Neural progenitor cell (in vitro differentiated cells): ENCODE results near the gene SLC17A1. TPM values are rescaled to one million over a fixed set of nuclear protein-coding genes. Genes with fewer than 3 reads are reported as not detected.

Source experiments
- DNase-seq: peaks from one replicate; pipeline ENCODE4 v3.0.0-alpha.2; 2016; ENCODE audit warnings: low spot score
- H2AFZ ChIP-seq: fragments of 200-600 bp; sonication (generic); replicated peaks from 2 replicates; pipeline ENCODE4 v1.6.1; 2016; ENCODE audit warnings: antibody characterized with exemption
- H3F3A ChIP-seq: fragments of 200-600 bp; sonication (generic); 2 replicates; pipeline ENCODE4 v1.6.1; 2016; ENCODE audit warnings: antibody characterized with exemption, low read depth
- H3K27ac ChIP-seq: fragments of 200-600 bp; sonication (generic); 2 replicates; pipeline ENCODE4 v1.5.1; 2016; ENCODE audit warnings: mild to moderate bottlenecking
- H3K27me3 ChIP-seq: fragments of 200-600 bp; sonication (generic); 2 replicates; pipeline ENCODE4 v1.6.1; 2016; ENCODE audit warnings: mild to moderate bottlenecking, moderate library complexity
- H3K36me3 ChIP-seq: fragments of 200-600 bp; sonication (generic); 2 replicates; pipeline ENCODE4 v1.5.1; 2016
- H3K4me1 ChIP-seq: fragments of 200-600 bp; sonication (generic); 2 replicates; pipeline ENCODE4 v1.6.1; 2016; ENCODE audit warnings: mixed run types
- H3K4me2 ChIP-seq: fragments of 200-600 bp; sonication (generic); 2 replicates; pipeline ENCODE4 v1.6.1; 2016
- H3K4me3 ChIP-seq: fragments of 200-600 bp; sonication (generic); 2 replicates; pipeline ENCODE4 v1.5.1; 2016
- H3K79me2 ChIP-seq: fragments of 200-600 bp; sonication (generic); 2 replicates; pipeline ENCODE4 v1.6.1; 2016; ENCODE audit warnings: low read depth
- H3K9ac ChIP-seq: fragments of 200-600 bp; sonication (generic); 2 replicates; pipeline ENCODE4 v1.6.1; 2016
- H3K9me3 ChIP-seq: fragments of 200-600 bp; sonication (generic); 2 replicates; pipeline ENCODE4 v1.5.1; 2016; ENCODE audit warnings: low read depth
- H4K20me1 ChIP-seq: fragments of 200-600 bp; sonication (generic); 2 replicates; pipeline ENCODE4 v1.6.1; 2016; ENCODE audit warnings: low read depth
- H3K27ac Mint-ChIP-seq: 3 replicates; pipeline ENCODE4 v1.8.0; 2021; ENCODE audit warnings: mixed read lengths
- H3K27me3 Mint-ChIP-seq: 2 replicates; pipeline ENCODE4 v1.8.0; 2022; ENCODE audit warnings: low read depth, mild to moderate bottlenecking, inconsistent platforms, moderate library complexity, mixed read lengths; ENCODE audit not compliant: insufficient read depth
- H3K36me3 Mint-ChIP-seq: 3 replicates; pipeline ENCODE4 v1.8.0; 2021; ENCODE audit warnings: mixed read lengths
- H3K4me1 Mint-ChIP-seq: 3 replicates; pipeline ENCODE4 v1.8.0; 2021; ENCODE audit warnings: mixed read lengths
- H3K4me3 Mint-ChIP-seq: 3 replicates; pipeline ENCODE4 v1.8.0; 2021; ENCODE audit warnings: mild to moderate bottlenecking, moderate library complexity, mixed read lengths
- H3K9me3 Mint-ChIP-seq: 3 replicates; pipeline ENCODE4 v1.8.0; 2020; ENCODE audit warnings: mixed read lengths
- EZH2 ChIP-seq: fragments of 200-600 bp; sonication (generic); IDR thresholded peaks from 2 replicates; pipeline ENCODE4 v1.6.1; 2017; ENCODE audit warnings: antibody characterized with exemption, mild to moderate bottlenecking, moderate library complexity
- EZH2phosphoT487 ChIP-seq: fragments of 200-600 bp; sonication (generic); IDR thresholded peaks from 2 replicates; pipeline ENCODE4 v1.6.1; 2017; ENCODE audit warnings: antibody characterized with exemption
- total RNA-seq: library from RNA; depleted of rRNA; stranded (reverse); fragments of >200 nt; gene quantifications from 2 replicates; pipeline ENCODE4 v1.2.3, GENCODE V29; 2015; ENCODE audit warnings: low replicate concordance
- TF ChIP-seq, protein P1 (sequence below): fragments of 200-600 bp; sonication (generic); IDR thresholded peaks from 2 replicates; pipeline ENCODE4 v1.5.1; 2017; ENCODE audit warnings: antibody characterized with exemption, mild to moderate bottlenecking

Gene SLC17A1
- total RNA-seq, 1 donor from 2014 or later: not detected

DNA sequence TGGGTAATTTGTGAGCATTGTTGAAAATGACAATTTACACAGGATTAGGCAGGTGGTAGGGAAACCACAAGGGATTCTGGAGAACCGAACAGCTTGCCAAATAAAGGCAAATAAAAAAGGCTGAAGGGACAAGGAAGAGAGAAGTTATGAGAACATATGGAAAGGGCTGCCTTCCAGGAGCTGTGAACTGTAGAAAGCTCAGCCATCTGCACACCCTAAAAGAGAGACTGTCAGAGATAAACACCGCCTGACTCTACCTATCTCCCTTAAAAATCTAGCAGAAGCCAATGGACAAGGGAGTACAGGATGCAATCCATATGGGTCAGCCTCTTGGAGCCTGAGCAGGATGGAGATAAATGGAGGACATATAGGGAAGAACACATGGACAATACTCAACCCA is 12.7 kb upstream of the SLC17A1 start:
- Histone ChIP-seq H3K4me3 (no peak overlapping the region), H3K4me1 (no peaks in the 10 kb centered on the region), H3K27ac (no peak overlapping the region), H2AFZ (no peak overlapping the region), H3K36me3 (no peaks in the 10 kb centered on the region), H4K20me1 (no peaks in the 10 kb centered on the region), H3F3A (no peaks in the 10 kb centered on the region), H3K27me3 (no peaks in the 10 kb centered on the region), H3K4me2 (no peak overlapping the region), H3K79me2 (no peaks in the 10 kb centered on the region), H3K9me3 (no peaks in the 10 kb centered on the region), H3K9ac (no peak overlapping the region)
- H3K27me3 Mint-ChIP-seq: no peaks in the 10 kb centered on the region
- no peaks in the 10 kb centered on the region for H3K9me3 Mint-ChIP-seq
- H3K27ac Mint-ChIP-seq: no peak overlapping the region
- TF ChIP-seq, protein P1, sequence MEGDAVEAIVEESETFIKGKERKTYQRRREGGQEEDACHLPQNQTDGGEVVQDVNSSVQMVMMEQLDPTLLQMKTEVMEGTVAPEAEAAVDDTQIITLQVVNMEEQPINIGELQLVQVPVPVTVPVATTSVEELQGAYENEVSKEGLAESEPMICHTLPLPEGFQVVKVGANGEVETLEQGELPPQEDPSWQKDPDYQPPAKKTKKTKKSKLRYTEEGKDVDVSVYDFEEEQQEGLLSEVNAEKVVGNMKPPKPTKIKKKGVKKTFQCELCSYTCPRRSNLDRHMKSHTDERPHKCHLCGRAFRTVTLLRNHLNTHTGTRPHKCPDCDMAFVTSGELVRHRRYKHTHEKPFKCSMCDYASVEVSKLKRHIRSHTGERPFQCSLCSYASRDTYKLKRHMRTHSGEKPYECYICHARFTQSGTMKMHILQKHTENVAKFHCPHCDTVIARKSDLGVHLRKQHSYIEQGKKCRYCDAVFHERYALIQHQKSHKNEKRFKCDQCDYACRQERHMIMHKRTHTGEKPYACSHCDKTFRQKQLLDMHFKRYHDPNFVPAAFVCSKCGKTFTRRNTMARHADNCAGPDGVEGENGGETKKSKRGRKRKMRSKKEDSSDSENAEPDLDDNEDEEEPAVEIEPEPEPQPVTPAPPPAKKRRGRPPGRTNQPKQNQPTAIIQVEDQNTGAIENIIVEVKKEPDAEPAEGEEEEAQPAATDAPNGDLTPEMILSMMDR: no peak
- TF ChIP-seq EZH2phosphoT487 (no peak), EZH2 (no peak)
- no peaks in the 10 kb centered on the region for H3K36me3 Mint-ChIP-seq
- no peaks in the 10 kb centered on the region for H3K4me1 Mint-ChIP-seq
- no peak for DNase-seq
- H3K4me3 Mint-ChIP-seq: no peak overlapping the region

DNA sequence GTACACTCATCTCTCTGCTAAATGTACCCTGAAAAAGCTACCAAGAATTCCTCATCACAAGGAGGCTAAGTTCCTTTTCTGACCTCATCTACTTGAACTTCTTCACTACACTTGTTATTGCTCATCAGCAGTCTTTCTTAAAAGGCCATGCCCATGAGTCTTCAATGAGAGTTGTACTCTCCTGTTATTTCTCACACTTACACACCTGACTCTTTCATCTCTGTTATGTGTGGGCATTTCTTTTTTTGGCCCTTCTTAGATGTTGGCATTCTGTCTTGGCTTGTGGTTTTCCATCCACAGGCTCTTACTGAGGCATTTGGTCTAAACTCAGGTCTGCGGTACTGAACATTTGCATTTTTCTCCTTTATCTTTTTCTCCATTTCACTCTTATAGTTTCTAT is 10.7 kb upstream of the SLC17A1 start:
- no peaks in the 10 kb centered on the region for H3K79me2 ChIP-seq
- no peak for DNase-seq
- no peak overlapping the region for H3K27ac ChIP-seq
- no peak overlapping the region for H2AFZ ChIP-seq
- H3K4me3 ChIP-seq: no peak overlapping the region
- H3K4me1 ChIP-seq: no peaks in the 10 kb centered on the region
- Mint-ChIP-seq H3K27ac (no peak overlapping the region), H3K4me1 (no peaks in the 10 kb centered on the region), H3K9me3 (no peaks in the 10 kb centered on the region), H3K4me3 (no peak overlapping the region), H3K36me3 (no peaks in the 10 kb centered on the region), H3K27me3 (no peaks in the 10 kb centered on the region)
- H3F3A ChIP-seq: no peaks in the 10 kb centered on the region
- no peaks in the 10 kb centered on the region for H3K27me3 ChIP-seq
- H3K9me3 ChIP-seq: no peaks in the 10 kb centered on the region
- TF ChIP-seq EZH2: no peak
- TF ChIP-seq, protein P1: no peak
- TF ChIP-seq EZH2phosphoT487: no peak
- H3K36me3 ChIP-seq: no peaks in the 10 kb centered on the region
- H3K9ac ChIP-seq: no peak overlapping the region
- H4K20me1 ChIP-seq: no peaks in the 10 kb centered on the region
- no peak overlapping the region for H3K4me2 ChIP-seq

DNA sequence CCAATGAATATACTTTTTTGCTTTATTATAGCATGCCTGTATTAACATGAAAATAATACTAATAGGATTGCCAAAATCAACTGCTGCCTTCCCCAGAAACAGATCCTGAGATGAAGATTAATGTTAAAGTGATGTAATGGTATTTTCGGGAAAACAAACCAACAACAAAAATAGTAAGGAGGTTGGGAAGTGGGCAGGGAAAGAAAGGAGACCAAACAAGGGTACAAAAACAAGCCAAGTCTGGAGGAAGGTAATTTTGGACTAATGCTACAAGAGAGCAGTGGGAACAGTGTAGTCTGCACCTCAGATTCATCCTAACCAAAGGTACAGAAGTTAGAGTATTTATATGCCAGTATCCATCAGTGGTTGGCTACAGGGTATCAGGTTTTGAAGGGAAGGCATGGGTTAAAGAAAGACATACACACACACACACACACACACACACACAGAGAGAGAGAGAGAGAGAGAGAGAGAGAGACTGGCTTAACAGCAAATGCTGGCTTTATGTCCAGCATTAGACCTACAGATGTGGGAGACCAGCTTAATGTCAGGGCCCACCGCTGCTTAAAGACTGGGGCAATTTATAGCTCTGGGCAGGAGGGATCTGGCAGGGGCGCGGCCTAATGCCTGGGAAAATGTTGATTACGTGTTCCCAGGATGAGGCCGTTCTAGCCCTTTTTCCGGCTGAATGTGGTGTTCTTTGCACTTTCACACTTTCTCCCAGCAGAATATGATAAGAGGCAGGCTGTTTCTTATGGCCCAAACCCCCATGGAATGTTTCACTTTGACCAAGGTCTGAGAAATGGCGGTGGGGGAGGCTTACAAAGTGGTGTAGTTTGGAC is 3.8 kb upstream of the SLC17A1 start:
- Histone ChIP-seq H3K79me2 (no peaks in the 10 kb centered on the region), H3K4me1 (no peaks in the 10 kb centered on the region), H3K9me3 (no peaks in the 10 kb centered on the region), H3K4me3 (no peak overlapping the region), H3K4me2 (no peak overlapping the region), H3F3A (no peaks in the 10 kb centered on the region), H2AFZ (no peak overlapping the region), H3K9ac (no peak overlapping the region), H3K27me3 (no peaks in the 10 kb centered on the region), H3K36me3 (no peaks in the 10 kb centered on the region), H4K20me1 (no peaks in the 10 kb centered on the region), H3K27ac (no peak overlapping the region)
- Mint-ChIP-seq H3K27ac (no peak overlapping the region), H3K9me3 (no peaks in the 10 kb centered on the region), H3K4me1 (peaks cover under 1% of the 10 kb centered on the region), H3K27me3 (no peaks in the 10 kb centered on the region), H3K4me3 (no peak overlapping the region), H3K36me3 (no peaks in the 10 kb centered on the region)
- DNase-seq: no peak
- TF ChIP-seq EZH2: no peak
- TF ChIP-seq, protein P1: no peak
- no peak for TF ChIP-seq EZH2phosphoT487
